Rectal smooth muscle tissue (tissue), 1 donor: ENCODE measurements around the gene FBLN1.
A peak's percentile ranks its signal among the peaks of the same experiment; 100 is the strongest.
"Not testable (repeated sequence)": the region's sequence is repeated elsewhere in the genome, so short reads cannot be mapped to it uniquely, and the experiment has no call there.

Experiments
- H3K27ac ChIP-seq: one replicate; pipeline ENCODE4 v1.7.0; 2013; ENCODE audit warnings: low read depth, low read length, inconsistent platforms
- H3K27me3 ChIP-seq: one replicate; pipeline ENCODE4 v1.7.0; 2013; ENCODE audit warnings: low read length; ENCODE audit not compliant: control insufficient read depth, insufficient read depth
- H3K36me3 ChIP-seq: one replicate; pipeline ENCODE4 v1.7.0; 2013; ENCODE audit warnings: low read length; ENCODE audit not compliant: control insufficient read depth, insufficient read depth
- H3K4me1 ChIP-seq: one replicate; pipeline ENCODE4 v1.7.0; 2013; ENCODE audit warnings: low read length; ENCODE audit not compliant: control insufficient read depth, insufficient read depth
- H3K4me3 ChIP-seq: one replicate; pipeline ENCODE4 v1.7.0; 2013; ENCODE audit warnings: low read length
- H3K9ac ChIP-seq: one replicate; pipeline ENCODE4 v1.7.0; 2013; ENCODE audit warnings: low read length

Gene FBLN1

GRCh38 chr22:45549762-45550378 is 47.2 kb downstream of the FBLN1 start:
- Histone ChIP-seq H3K9ac (no peak overlapping the region), H3K4me1 (peaks cover 32% of the 10 kb centered on the region), H3K27me3 (no peaks in the 10 kb centered on the region), H3K27ac (peak overlapping the region; percentile 68), H3K36me3 (no peaks in the 10 kb centered on the region), H3K4me3 (no peak overlapping the region)

- Histone ChIP-seq H3K27me3 (no peaks in the 10 kb centered on the region), H3K36me3 (no peaks in the 10 kb centered on the region), H3K27ac (no peak overlapping the region), H3K4me3 (no peak overlapping the region), H3K4me1 (peaks cover 32% of the 10 kb centered on the region), H3K9ac (no peak overlapping the region)
These were observed 47.7 kb downstream of the FBLN1 start for GRCh38 chr22:45550416-45550815.

- peaks cover 32% of the 10 kb centered on the region for H3K4me1 ChIP-seq
- no peaks in the 10 kb centered on the region for H3K36me3 ChIP-seq
- H3K4me3 ChIP-seq: no peak overlapping the region
- H3K27ac ChIP-seq: peak overlapping the region; percentile 30
- H3K9ac ChIP-seq: no peak overlapping the region
- H3K27me3 ChIP-seq: no peaks in the 10 kb centered on the region
These were observed 48.2 kb downstream of the FBLN1 start for GRCh38 chr22:45550891-45551290.

- H3K4me3 ChIP-seq: no peak overlapping the region
- no peaks in the 10 kb centered on the region for H3K27me3 ChIP-seq
- no peak overlapping the region for H3K9ac ChIP-seq
- no peaks in the 10 kb centered on the region for H3K36me3 ChIP-seq
- H3K27ac ChIP-seq: peak overlapping the region; percentile 46
- H3K4me1 ChIP-seq: peaks cover 32% of the 10 kb centered on the region
These were observed 48.8 kb downstream of the FBLN1 start for GRCh38 chr22:45551310-45552016.

GRCh38 chr22:45552017-45552411 is 49.3 kb downstream of the FBLN1 start:
- H3K27me3 ChIP-seq: no peaks in the 10 kb centered on the region
- H3K9ac ChIP-seq: no peak overlapping the region
- no peaks in the 10 kb centered on the region for H3K36me3 ChIP-seq
- H3K4me1 ChIP-seq: peaks cover 32% of the 10 kb centered on the region
- H3K27ac ChIP-seq: peak overlapping the region; percentile 46
- H3K4me3 ChIP-seq: no peak overlapping the region

GRCh38 chr22:45552580-45553350 is 50.1 kb downstream of the FBLN1 start:
- Histone ChIP-seq H3K4me1 (peaks cover 32% of the 10 kb centered on the region), H3K27me3 (no peaks in the 10 kb centered on the region), H3K4me3 (no peak overlapping the region), H3K36me3 (no peaks in the 10 kb centered on the region), H3K9ac (no peak overlapping the region), H3K27ac (peak overlapping the region; percentile 78)

- Histone ChIP-seq H3K27me3 (no peaks in the 10 kb centered on the region), H3K27ac (peak overlapping the region; percentile 78), H3K4me3 (no peak overlapping the region), H3K36me3 (no peaks in the 10 kb centered on the region), H3K4me1 (peaks cover 31% of the 10 kb centered on the region), H3K9ac (no peak overlapping the region)
These were observed 50.8 kb downstream of the FBLN1 start for GRCh38 chr22:45553351-45554039.

GRCh38 chr22:45554040-45554406 is 51.3 kb downstream of the FBLN1 start:
- H3K27ac ChIP-seq: peak overlapping the region; percentile 78
- no peaks in the 10 kb centered on the region for H3K27me3 ChIP-seq
- H3K4me3 ChIP-seq: no peak overlapping the region
- peaks cover 25% of the 10 kb centered on the region for H3K4me1 ChIP-seq
- H3K9ac ChIP-seq: no peak overlapping the region
- no peaks in the 10 kb centered on the region for H3K36me3 ChIP-seq

- Histone ChIP-seq H3K4me1 (peaks cover 20% of the 10 kb centered on the region), H3K4me3 (no peak overlapping the region), H3K27ac (peak overlapping the region; percentile 78), H3K9ac (no peak overlapping the region), H3K27me3 (no peaks in the 10 kb centered on the region), H3K36me3 (no peaks in the 10 kb centered on the region)
These were observed 52.2 kb downstream of the FBLN1 start for GRCh38 chr22:45554861-45555260.

GRCh38 chr22:45557926-45558325 is 55.2 kb downstream of the FBLN1 start:
- H3K27ac ChIP-seq, H3K4me3 ChIP-seq, H3K36me3 ChIP-seq, H3K9ac ChIP-seq, H3K27me3 ChIP-seq: not testable (repeated sequence)
- peaks cover 10% of the 10 kb centered on the region for H3K4me1 ChIP-seq

GRCh38 chr22:45560092-45560491 is 57.4 kb downstream of the FBLN1 start:
- not testable (repeated sequence) for H3K27ac ChIP-seq, H3K27me3 ChIP-seq, H3K4me1 ChIP-seq, H3K4me3 ChIP-seq, H3K36me3 ChIP-seq, H3K9ac ChIP-seq

GRCh38 chr22:45560761-45561160 is 58.1 kb downstream of the FBLN1 start:
- H3K36me3 ChIP-seq, H3K27ac ChIP-seq, H3K27me3 ChIP-seq, H3K4me3 ChIP-seq, H3K9ac ChIP-seq, H3K4me1 ChIP-seq: not testable (repeated sequence)
